GM12872 (cell line): ENCODE results near the gene GPR171.

Experiments used
- CTCF ChIP-seq: IDR thresholded peaks from 3 replicates; pipeline ENCODE4 v1.5.1; 2011; ENCODE audit warnings: low read depth, mild to moderate bottlenecking, low read length, moderate library complexity; ENCODE audit not compliant: insufficient read depth

GPR171 gene

DNA sequence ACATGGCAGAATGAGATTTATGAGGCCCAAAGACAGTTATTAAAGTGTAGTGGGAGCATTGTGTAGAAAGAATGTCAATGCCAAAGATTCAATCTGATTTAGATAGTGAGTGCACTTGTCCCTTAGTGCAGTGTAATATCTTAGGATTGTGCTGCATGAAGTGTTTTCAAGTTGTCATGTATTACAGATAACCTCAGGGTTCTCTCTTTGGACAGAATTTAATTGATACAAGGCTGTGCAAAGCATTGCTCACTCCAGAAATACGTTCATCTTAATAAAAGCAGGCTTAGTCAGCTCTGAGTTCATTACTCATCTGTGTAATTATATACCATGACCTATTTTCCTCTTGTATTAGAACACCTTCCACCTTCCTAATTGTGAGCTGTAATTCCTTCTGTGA is 16.0 kb upstream of the GPR171 start:
- no peak for TF ChIP-seq CTCF

GRCh38 chr3:151218136-151218535 is 15.1 kb upstream of the GPR171 start:
- TF ChIP-seq CTCF, result no peak

DNA sequence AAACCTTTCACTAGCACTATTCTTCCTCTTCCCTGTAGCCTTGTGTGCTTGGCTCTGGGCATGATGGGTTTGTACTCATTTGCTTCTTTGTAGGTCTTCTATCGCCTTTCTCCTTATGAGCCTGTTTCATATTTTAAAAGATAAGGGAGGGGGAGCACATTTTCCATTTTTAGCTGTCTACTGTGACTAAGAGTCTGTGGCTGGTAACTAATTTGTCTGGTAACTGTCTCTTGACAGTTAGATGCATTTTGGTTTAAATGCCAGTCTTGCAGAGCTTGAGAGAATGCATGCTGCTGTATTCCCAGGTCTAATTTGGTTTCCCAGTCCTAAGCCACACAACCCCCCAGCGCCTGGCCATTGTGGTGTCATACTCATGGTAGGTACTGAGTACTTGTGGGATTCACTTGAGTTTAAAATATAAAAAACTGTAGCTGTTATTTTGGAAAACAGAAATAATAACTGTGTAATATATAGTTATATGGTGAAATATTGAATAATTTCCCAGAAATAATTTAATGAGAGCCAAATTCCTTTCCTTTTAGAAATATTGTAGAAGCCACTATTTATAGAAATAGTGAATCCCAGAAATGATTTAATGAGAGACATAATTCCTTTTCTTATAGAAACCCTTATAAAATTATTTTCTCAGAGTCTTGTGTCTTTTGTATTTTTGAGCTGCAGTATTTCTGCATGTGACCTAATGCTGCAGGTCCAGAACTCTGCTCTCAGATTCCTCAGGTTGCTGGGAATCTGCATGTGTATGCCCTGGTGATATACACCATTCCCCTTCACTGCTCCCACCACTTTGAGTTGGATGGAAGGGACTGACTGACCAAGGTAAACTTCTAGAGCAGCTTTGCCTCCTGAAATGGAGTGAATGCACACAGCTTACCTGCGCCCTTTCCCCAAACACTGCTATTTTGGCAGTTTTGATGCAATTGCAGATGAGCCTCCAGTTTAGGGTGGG is 13.9 kb upstream of the GPR171 start:
- no peak for TF ChIP-seq CTCF

DNA sequence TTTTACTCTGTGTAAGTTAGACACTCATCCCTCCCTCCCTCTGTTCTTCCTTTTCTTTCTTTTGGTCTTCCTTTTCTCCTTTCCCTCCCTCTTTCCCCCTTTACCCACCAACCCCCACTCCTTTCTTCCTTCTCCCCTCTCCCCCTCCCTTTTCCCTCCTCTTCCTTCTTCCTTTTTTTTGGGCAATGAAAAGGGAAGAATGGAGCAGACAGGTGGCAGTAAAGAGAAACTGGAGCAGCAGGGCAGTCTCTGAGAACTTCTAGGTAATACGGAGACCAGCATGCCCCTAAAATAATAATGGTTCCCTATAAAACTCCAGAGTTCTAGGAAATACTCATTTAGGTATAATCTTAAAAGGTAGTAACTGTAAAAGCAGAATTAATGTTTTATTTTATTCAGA is 11.4 kb upstream of the GPR171 start:
- no peak for TF ChIP-seq CTCF

DNA sequence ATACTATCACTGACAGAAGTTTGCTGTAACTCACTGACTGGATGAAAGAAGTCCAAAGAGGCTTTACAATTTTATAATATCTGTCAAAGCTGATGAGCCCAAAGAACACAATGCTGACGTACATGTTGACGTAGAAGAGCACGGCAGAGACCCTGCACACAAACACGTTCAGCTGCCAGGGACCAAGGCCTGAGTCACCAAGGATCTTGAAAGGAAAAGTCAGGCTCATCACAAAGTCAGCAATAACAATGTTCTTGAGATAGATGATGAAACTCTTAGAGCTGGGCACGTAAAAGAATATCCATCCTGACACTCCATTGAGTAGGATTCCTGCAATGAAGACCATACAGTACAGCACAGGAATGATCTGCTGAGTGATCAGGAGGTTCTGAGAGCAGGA is 10.9 kb upstream of the GPR171 start:
- TF ChIP-seq CTCF, result no peak

DNA sequence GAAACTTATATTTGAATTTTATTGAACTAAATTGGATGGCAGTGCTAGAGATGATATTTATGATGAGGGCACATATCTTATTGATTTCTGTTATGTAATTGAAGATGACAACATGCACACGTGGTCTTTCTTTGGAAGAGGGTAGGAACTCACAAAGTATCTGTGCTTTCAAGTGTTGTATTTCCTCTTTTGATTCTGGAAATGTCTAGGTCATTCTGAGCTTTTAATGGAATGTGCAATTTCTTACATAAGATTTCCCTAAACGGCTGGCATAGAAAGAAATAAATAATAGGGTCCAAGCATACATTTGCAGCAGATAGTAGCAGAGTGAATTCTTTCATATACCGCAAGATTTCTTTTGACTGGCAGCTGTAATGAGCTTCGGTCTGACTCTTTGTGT is 10.1 kb upstream of the GPR171 start:
- TF ChIP-seq CTCF, result no peak

GRCh38 chr3:151210676-151211381 is 7.8 kb upstream of the GPR171 start:
- peak; percentile 23; the same call in 1 of the 3 replicates for TF ChIP-seq CTCF
